K562 (cell line): ENCODE data around the gene RRAGD. TPM values are rescaled to one million over a fixed set of nuclear protein-coding genes. Genes with fewer than 3 reads are reported as not detected.

Experiments used
- DACH1 ChIP-seq: fragments of 450-650 bp; IDR thresholded peaks from 2 replicates; pipeline ENCODE4 v1.6.1; 2018; ENCODE audit not compliant: partially characterized antibody
- FOS ChIP-seq: IDR thresholded peaks from 3 replicates; pipeline ENCODE4 v1.6.1; 2011; ENCODE audit not compliant: insufficient read length; ENCODE audit errors: extremely low read depth
- KAT7 ChIP-seq: sonication (generic); formaldehyde crosslinking; IDR thresholded peaks from 2 replicates; pipeline ENCODE4 v1.8.0; 2022; ENCODE audit warnings: missing genetic modification reagents, mild to moderate bottlenecking, borderline replicate concordance
- polyA plus RNA-seq, 8 experiments: library from polyadenylated mRNA; depleted of rRNA in 4 of 8; stranded (reverse) in 5 of 8; unstranded in 3 of 8; fragments of >200 nt; fragmentation: Nextera tagmentation in 2 of 8; fragmentation: Illumina TruSeq in 1 of 8; extraction: Ambion mirVana in 2 of 8; extraction: Trizol in 1 of 8; gene quantifications; 2 replicates each; pipeline versions ENCODE4 v1.2.1 to v1.2.3, GENCODE V29; 2011 to 2014; ENCODE audit warnings: inconsistent platforms in 1 of 8, missing spikeins in 1 of 8
- total RNA-seq, 7 experiments: library from RNA; depleted of rRNA in 6 of 7; stranded (reverse); fragments of >200 nt in 6 of 7; fragmentation: Illumina TruSeq in 2 of 7; extraction: Trizol in 2 of 7; gene quantifications; 2 replicates each; pipeline versions ENCODE4 v1.2.1 to v1.2.3, GENCODE V29; 2011 to 2021; ENCODE audit warnings: low replicate concordance in 1 of 7
- TF ChIP-seq, protein P1 (sequence below): sonication (generic); formaldehyde crosslinking; IDR thresholded peaks from 2 replicates; pipeline ENCODE4 v1.8.1; 2023; ENCODE audit warnings: missing genetic modification reagents, mild to moderate bottlenecking, borderline replicate concordance

RRAGD gene
- total and polyA plus RNA-seq, 9 of the 15 experiments (the other 6 are each of a cell fraction or from before 2014, with no cell fraction given), result 0.03 to 0.07 (median 0.04) TPM; not detected in 6

DNA sequence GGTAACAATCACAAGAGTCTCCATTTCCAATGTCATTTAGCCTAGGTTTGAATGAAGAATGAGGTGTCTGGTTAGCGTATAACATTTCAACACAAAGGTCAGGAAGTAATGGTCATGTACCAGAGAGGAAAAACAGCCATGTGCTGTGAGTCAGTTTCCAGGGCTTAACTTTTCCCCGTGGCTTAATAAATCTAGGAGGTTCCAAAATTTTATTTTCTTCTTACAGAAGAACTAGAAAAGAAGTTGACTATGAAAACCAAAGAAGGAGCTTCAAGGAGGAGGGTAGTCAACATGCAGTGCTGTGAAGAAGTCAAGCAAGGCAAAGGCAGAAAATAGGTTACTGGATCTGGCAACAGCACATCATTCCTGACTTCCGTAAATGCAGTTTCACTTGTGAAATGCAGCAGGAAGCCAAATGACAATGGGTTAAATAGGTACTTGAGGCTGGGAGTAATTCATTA is 88.5 kb downstream of the RRAGD start (continued):
- TF ChIP-seq, protein P1, sequence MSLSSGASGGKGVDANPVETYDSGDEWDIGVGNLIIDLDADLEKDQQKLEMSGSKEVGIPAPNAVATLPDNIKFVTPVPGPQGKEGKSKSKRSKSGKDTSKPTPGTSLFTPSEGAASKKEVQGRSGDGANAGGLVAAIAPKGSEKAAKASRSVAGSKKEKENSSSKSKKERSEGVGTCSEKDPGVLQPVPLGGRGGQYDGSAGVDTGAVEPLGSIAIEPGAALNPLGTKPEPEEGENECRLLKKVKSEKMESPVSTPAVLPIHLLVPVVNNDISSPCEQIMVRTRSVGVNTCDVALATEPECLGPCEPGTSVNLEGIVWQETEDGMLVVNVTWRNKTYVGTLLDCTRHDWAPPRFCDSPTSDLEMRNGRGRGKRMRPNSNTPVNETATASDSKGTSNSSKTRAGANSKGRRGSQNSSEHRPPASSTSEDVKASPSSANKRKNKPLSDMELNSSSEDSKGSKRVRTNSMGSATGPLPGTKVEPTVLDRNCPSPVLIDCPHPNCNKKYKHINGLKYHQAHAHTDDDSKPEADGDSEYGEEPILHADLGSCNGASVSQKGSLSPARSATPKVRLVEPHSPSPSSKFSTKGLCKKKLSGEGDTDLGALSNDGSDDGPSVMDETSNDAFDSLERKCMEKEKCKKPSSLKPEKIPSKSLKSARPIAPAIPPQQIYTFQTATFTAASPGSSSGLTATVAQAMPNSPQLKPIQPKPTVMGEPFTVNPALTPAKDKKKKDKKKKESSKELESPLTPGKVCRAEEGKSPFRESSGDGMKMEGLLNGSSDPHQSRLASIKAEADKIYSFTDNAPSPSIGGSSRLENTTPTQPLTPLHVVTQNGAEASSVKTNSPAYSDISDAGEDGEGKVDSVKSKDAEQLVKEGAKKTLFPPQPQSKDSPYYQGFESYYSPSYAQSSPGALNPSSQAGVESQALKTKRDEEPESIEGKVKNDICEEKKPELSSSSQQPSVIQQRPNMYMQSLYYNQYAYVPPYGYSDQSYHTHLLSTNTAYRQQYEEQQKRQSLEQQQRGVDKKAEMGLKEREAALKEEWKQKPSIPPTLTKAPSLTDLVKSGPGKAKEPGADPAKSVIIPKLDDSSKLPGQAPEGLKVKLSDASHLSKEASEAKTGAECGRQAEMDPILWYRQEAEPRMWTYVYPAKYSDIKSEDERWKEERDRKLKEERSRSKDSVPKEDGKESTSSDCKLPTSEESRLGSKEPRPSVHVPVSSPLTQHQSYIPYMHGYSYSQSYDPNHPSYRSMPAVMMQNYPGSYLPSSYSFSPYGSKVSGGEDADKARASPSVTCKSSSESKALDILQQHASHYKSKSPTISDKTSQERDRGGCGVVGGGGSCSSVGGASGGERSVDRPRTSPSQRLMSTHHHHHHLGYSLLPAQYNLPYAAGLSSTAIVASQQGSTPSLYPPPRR (CRISPR knock-in tag), result no peak
- TF ChIP-seq KAT7 (no peak), FOS (no peak), DACH1 (no peak)
